Measurements from ENCODE around the gene TMEM72. TPM values are rescaled to one million over a fixed set of nuclear protein-coding genes. Genes with fewer than 3 reads are reported as not detected.

Gene TMEM72
- total and polyA plus RNA-seq, 2 experiments from 2014 or later, result not detected

DNA sequence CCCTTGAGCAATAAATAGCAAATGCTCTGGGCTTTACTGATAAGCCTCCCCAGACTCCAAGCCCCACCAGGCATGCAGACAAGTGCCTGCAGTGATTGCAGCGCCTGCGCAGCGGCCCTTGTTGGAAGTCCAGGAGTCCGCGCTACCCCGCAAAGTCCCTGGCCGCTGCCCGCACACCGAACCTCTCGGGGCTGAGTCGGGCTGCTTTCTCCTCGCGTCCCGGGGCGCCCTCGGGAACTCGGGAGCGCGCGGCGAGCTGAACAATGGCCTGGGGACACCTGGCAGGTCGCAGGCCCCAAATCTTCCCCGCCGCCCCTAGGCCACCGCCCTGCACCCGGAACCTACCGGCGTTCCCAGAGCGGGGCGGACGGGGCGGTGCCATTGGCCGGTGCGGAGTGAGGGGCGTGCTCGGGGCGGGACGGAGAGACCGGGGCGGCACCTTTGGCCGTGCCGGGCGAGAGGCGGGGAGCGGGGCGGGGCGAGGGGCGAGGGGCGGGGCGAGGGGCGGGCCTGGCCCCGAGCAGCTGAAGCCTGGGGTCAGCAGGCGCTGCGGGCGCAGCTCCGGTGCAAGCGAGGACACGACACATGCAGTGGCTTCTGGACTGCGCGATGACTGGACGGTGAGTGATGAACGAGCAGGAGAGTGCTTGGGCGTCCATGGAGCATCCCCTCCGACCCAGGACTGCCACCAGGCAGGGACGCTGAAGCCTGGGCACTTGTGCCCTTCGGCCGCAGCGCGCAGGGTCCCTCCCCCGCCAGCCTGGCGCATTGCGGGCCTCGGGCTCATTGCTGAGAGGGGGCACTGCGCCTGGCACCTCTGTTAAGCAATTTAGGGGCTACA, 48.3 kb downstream of the TMEM72 start, which contains the start of gene RASSF4:
RASSF4 (plus strand) TSS at position 556 of the 841 bp plus-strand sequence. CDS start 10,401 bp downstream, outside the sequence.
- Histone ChIP-seq H3K4me2 (peak within 1 kb of the TSS; percentile 93), H3F3A (replicated peaks; ENCODE audit: low read depth) (0 out of 2 replicates have a peak, but pooled peaks cover under 1% of the 10 kb centered on the region), H3K9me2 (ENCODE audit: insufficient read depth) (no peaks in the 10 kb centered on the region), H4K20me1 (replicated peaks; ENCODE audit: insufficient read depth) (no peaks in the 10 kb centered on the region), H3K27ac (ENCODE audit: low read depth) (peak within 1 kb of the TSS; percentile 65; the same call in 1 of the 2 replicates), H3K4me3 (peak within 1 kb of the TSS; percentile 76), H3K79me2 (replicated peaks; ENCODE audit: insufficient read depth) (no peaks in the 10 kb centered on the region), H3K36me3 (ENCODE audit: insufficient read depth) (no peaks in the 10 kb centered on the region), H2AFZ (peak within 1 kb of the TSS; percentile 87; the same call in 1 of the 2 replicates), H3K27me3 (ENCODE audit: insufficient read depth) (peaks cover 9% of the 10 kb centered on the region), H3K4me1 (ENCODE audit: insufficient read depth) (peaks cover 51% of the 10 kb centered on the region)
- DNase-seq (ENCODE audit: low spot score) (peak; percentile 96), ATAC-seq (peak; percentile 93)
- peak within 1 kb of the TSS; percentile 81 for H3K4me3 Mint-ChIP-seq
- H3K9me3 Mint-ChIP-seq, result no peaks in the 10 kb centered on the region; the same call in 2 of the 3 replicates
- peaks cover 8% of the 10 kb centered on the region; the same call in 2 of the 3 replicates for H3K36me3 Mint-ChIP-seq (ENCODE audit: low read depth)
- no peak for TF ChIP-seq EZH2phosphoT487 (IDR thresholded peaks at IDR 0.05; ENCODE audit: unreplicated experiment)
- peak; percentile 91 for TF ChIP-seq POLR2AphosphoS5 (IDR thresholded peaks at IDR 0.05; ENCODE audit: low read depth)
- peak within 1 kb of the TSS; percentile 77 for H3K27ac Mint-ChIP-seq
- peaks cover 28% of the 10 kb centered on the region for H3K27me3 Mint-ChIP-seq (ENCODE audit: insufficient read depth, low read depth, poor library complexity)
- H3K4me1 Mint-ChIP-seq, result peaks cover 57% of the 10 kb centered on the region

GRCh38 chr10:44960088-44960460, 48.9 kb downstream of the TMEM72 start:
- Mint-ChIP-seq H3K27me3 (ENCODE audit: insufficient read depth, low read depth, poor library complexity) (peaks cover 27% of the 10 kb centered on the region), H3K27ac (no peak overlapping the region), H3K9me3 (no peaks in the 10 kb centered on the region; the same call in 2 of the 3 replicates), H3K4me3 (peak overlapping the region; percentile 81), H3K4me1 (peaks cover 63% of the 10 kb centered on the region), H3K36me3 (ENCODE audit: low read depth) (peaks cover 8% of the 10 kb centered on the region; the same call in 2 of the 3 replicates)
- peak; percentile 14 for ATAC-seq
- H4K20me1 ChIP-seq (replicated peaks; ENCODE audit: insufficient read depth), result no peaks in the 10 kb centered on the region
- H3F3A ChIP-seq (replicated peaks; ENCODE audit: low read depth), result peaks cover 6% of the 10 kb centered on the region; the same call in 1 of the 2 replicates
- peak overlapping the region; percentile 87; the same call in 1 of the 2 replicates for H2AFZ ChIP-seq
- peak; percentile 56 for DNase-seq (ENCODE audit: low spot score)
- H3K9me2 ChIP-seq (ENCODE audit: insufficient read depth), result no peaks in the 10 kb centered on the region
- H3K4me2 ChIP-seq, result peak overlapping the region; percentile 93
- no peak overlapping the region for H3K27ac ChIP-seq (ENCODE audit: low read depth)
- peaks cover 9% of the 10 kb centered on the region for H3K27me3 ChIP-seq (ENCODE audit: insufficient read depth)
- peak overlapping the region; percentile 76 for H3K4me3 ChIP-seq
- H3K4me1 ChIP-seq (ENCODE audit: insufficient read depth), result peaks cover 57% of the 10 kb centered on the region
- no peaks in the 10 kb centered on the region for H3K79me2 ChIP-seq (replicated peaks; ENCODE audit: insufficient read depth)
- no peaks in the 10 kb centered on the region for H3K36me3 ChIP-seq (ENCODE audit: insufficient read depth)
- TF ChIP-seq POLR2AphosphoS5 (IDR thresholded peaks at IDR 0.05; ENCODE audit: low read depth), result no peak
- no peak for TF ChIP-seq REST (IDR thresholded peaks at IDR 0.05; ENCODE audit: unreplicated experiment)
- no peak for TF ChIP-seq STAT1 (IDR thresholded peaks at IDR 0.05; ENCODE audit: unreplicated experiment)
- TF ChIP-seq ZNF114 (CRISPR knock-in tag; IDR thresholded peaks at IDR 0.05), result no peak
- TF ChIP-seq CREB1 (CRISPR knock-in tag; IDR thresholded peaks at IDR 0.05; ENCODE audit: low read depth), result no peak
- TF ChIP-seq, protein P1, sequence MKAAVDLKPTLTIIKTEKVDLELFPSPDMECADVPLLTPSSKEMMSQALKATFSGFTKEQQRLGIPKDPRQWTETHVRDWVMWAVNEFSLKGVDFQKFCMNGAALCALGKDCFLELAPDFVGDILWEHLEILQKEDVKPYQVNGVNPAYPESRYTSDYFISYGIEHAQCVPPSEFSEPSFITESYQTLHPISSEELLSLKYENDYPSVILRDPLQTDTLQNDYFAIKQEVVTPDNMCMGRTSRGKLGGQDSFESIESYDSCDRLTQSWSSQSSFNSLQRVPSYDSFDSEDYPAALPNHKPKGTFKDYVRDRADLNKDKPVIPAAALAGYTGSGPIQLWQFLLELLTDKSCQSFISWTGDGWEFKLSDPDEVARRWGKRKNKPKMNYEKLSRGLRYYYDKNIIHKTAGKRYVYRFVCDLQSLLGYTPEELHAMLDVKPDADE (IDR thresholded peaks at IDR 0.05), result no peak
- TF ChIP-seq CTCF (conservative IDR thresholded peaks at IDR 0.05; ENCODE audit: low read depth in 2 of 2), result no peak
- TF ChIP-seq ZNF331 (CRISPR knock-in tag; IDR thresholded peaks at IDR 0.05; ENCODE audit: low read depth), result no peak
- TF ChIP-seq JUNB (IDR thresholded peaks at IDR 0.05; ENCODE audit: unreplicated experiment), result no peak
- no peak for TF ChIP-seq EZH2phosphoT487 (IDR thresholded peaks at IDR 0.05; ENCODE audit: unreplicated experiment)
- TF ChIP-seq EZH2 (IDR thresholded peaks at IDR 0.05; ENCODE audit: low read depth, unreplicated experiment), result no peak
- TF ChIP-seq NANOG (IDR thresholded peaks at IDR 0.05; ENCODE audit: borderline replicate concordance), result no peak

Data from GM23338 (cell line).